Spleen (tissue), 3 donors: ENCODE data around the gene ITGA1.

ENCODE experiments used
- POLR2A ChIP-seq, 3 donors: fragments of 450-650 bp; IDR thresholded peaks; one replicate each; pipeline ENCODE4 v1.5.1; 2017; ENCODE audit warnings: antibody characterized with exemption in 3 of 3, mild to moderate bottlenecking in 1 of 3
- POLR2AphosphoS5 ChIP-seq, 3 donors: sonication (generic); formaldehyde crosslinking; IDR thresholded peaks; one replicate each; pipeline ENCODE4 v1.5.1; 2017; ENCODE audit warnings: antibody characterized with exemption in 3 of 3

- TF ChIP-seq POLR2A (IDR thresholded peaks at IDR 0.05), result peak in 1 of 3 donors; percentile 19
- peak in 1 of 3 donors; percentile 75 for TF ChIP-seq POLR2AphosphoS5 (IDR thresholded peaks at IDR 0.05)
These were observed 13.7 kb upstream of the ITGA1 start for GRCh38 chr5:52774005-52774410.
